Lower leg skin (tissue), 4 donors: Measurements from ENCODE around the gene TCEAL7. TPM values are rescaled to one million over a fixed set of nuclear protein-coding genes. Genes with fewer than 3 reads are reported as not detected.
"Not testable (repeated sequence)": the region's sequence is repeated elsewhere in the genome, so short reads cannot be mapped to it uniquely, and the experiment has no call there.

Source experiments
- DNase-seq, 2 donors: peaks; one replicate each; pipeline ENCODE4 v3.0.0-alpha.2; 2019; ENCODE audit warnings: low spot score in 2 of 2
- H3K4me3 ChIP-seq: fragments of 200-600 bp; sonication (generic); 2 replicates; pipeline ENCODE4 v1.5.1; 2017; ENCODE audit warnings: mild to moderate bottlenecking, low read depth; ENCODE audit not compliant: poor library complexity, severe bottlenecking
- POLR2A ChIP-seq, 2 donors: fragments of 450-650 bp; IDR thresholded peaks; one replicate each; pipeline ENCODE4 v1.6.1; 2016 to 2017; ENCODE audit warnings: antibody characterized with exemption in 2 of 2, mild to moderate bottlenecking in 1 of 2, moderate library complexity in 1 of 2
- WGBS, 2 donors: methylation state at CpG; one replicate each; pipeline ENCODE4 v1.1.5; 2018; 5-methylcytosine and 5-hydroxymethylcytosine counted together
- intact Hi-C: fragments of 100-400 bp; cut with DNase I; formaldehyde crosslinking; loops from one replicate; pipeline ENCODE4 v1.15.0; 2023; ENCODE audit warnings: low total_unique reads
- total RNA-seq, 4 donors: library from RNA; depleted of rRNA; stranded (reverse); fragments of >200 nt; gene quantifications; one replicate each; pipeline ENCODE4 v1.1.0, GENCODE V29; 2016
- TF ChIP-seq, protein P1 (sequence below), 3 donors: fragments of 450-650 bp; IDR thresholded peaks; one replicate each; pipeline ENCODE4 v1.5.1; 2016; ENCODE audit warnings: antibody characterized with exemption in 3 of 3, mild to moderate bottlenecking in 3 of 3, moderate library complexity in 2 of 3

TCEAL7 gene, protein sequence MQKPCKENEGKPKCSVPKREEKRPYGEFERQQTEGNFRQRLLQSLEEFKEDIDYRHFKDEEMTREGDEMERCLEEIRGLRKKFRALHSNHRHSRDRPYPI
- 1 to 10 TPM in 3 of 4 donors, not detected in 1; 1.8 to 4.0 (median 2.4) TPM for total RNA-seq

DNA sequence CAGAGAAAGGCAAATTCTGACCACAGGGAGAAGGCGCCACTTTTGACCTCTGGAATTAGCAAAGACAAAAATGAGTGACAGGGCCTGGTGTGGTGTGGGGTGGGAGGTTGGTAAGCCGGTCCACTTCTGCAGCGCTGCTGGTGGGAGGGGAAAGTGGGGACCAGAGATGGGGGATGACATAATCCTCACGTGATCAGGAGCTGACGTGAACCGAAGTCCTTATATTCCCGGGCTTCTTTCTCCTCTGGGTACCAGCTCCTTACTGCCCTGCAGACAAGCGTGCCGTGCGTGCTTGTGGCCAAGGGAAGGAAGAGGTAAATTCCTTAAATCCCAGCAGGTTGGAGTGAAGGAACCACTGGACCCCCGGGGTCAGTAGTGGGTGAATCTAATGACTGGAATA is at the start of gene TCEAL7:
Gene TCEAL7 (plus strand): TSS at position 249 of the 400 bp plus-strand sequence. CDS start 1,165 bp downstream, outside the sequence.
- 34 to 75% methylated on average over 10 to 11 of the region's 11 CpGs for WGBS, 2 donors
- intact Hi-C loops = no loop called here
- H3K4me3 ChIP-seq = no peak within 1 kb of the TSS
- DNase-seq = no peak
- TF ChIP-seq, protein P1, sequence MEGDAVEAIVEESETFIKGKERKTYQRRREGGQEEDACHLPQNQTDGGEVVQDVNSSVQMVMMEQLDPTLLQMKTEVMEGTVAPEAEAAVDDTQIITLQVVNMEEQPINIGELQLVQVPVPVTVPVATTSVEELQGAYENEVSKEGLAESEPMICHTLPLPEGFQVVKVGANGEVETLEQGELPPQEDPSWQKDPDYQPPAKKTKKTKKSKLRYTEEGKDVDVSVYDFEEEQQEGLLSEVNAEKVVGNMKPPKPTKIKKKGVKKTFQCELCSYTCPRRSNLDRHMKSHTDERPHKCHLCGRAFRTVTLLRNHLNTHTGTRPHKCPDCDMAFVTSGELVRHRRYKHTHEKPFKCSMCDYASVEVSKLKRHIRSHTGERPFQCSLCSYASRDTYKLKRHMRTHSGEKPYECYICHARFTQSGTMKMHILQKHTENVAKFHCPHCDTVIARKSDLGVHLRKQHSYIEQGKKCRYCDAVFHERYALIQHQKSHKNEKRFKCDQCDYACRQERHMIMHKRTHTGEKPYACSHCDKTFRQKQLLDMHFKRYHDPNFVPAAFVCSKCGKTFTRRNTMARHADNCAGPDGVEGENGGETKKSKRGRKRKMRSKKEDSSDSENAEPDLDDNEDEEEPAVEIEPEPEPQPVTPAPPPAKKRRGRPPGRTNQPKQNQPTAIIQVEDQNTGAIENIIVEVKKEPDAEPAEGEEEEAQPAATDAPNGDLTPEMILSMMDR (IDR thresholded peaks at IDR 0.05) = no peak
- no peak for TF ChIP-seq POLR2A (IDR thresholded peaks at IDR 0.05)

DNA sequence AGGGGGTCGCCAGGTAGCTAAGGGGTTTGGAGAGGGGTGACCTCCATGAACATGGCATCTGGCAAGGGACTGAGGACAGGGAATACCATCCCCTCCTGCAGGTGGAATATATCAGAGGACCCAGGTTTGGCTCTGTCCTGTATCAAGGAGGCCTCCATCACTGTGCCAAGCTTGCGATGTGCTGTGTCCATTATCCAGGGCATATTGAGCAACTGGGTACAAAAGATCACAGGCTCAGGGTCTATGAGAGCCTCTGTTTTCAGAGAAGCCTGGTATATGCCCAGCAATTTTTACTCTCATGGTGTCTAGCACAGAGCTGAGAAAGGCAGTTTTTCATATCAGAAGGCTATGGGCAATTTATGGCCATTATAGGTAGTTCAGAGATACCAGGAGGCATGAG is 36.9 kb upstream of the TCEAL7 start:
- DNase-seq = no peak
- 78 to 100% methylated on average over 2 of the region's 2 CpGs for WGBS, 2 donors
- no peak overlapping the region for H3K4me3 ChIP-seq
- intact Hi-C loops = no loop called here
- TF ChIP-seq POLR2A (IDR thresholded peaks at IDR 0.05) = no peak
- TF ChIP-seq, protein P1 (IDR thresholded peaks at IDR 0.05) = no peak

DNA sequence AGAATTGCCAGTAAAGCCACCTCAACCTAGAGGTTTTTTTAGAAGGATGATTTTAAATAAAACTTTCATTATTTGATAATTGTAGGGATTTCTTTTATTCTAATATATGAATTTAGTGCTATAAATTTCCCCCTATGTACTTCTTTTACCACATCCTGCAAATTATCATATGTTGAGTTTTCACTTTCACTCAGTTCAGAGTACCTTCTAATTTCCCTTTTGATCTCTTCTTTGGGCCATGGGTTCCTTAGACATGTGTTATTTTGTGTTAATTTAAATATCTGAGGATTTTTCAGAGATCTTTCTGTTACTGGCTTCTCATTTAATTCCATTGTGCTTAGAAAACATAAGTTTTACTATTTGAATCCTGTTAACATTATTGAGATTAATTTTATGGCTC is 25.3 kb upstream of the TCEAL7 start:
- TF ChIP-seq POLR2A (IDR thresholded peaks at IDR 0.05) = no peak
- TF ChIP-seq, protein P1 (IDR thresholded peaks at IDR 0.05) = no peak
- intact Hi-C loops = no loop called here
- no peak overlapping the region for H3K4me3 ChIP-seq

DNA sequence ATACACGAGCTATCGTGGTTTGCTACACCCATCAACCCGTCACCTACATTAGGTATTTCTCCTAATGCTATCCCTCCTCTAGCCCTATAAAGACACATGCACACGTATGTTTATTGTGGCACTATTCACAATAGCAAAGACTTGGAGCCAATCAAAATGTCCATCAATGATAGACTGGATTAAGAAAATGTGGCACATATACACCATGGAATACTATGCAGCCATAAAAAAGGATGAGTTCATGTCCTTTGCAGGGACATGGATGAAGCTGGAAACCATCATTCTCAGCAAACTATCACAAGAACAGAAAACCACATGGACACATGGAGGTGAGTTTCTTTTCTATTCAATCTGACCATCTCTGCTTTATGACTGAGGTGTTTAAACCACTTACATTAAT is 24.4 kb upstream of the TCEAL7 start:
- intact Hi-C loops, DNase-seq: not testable (repeated sequence)
- WGBS, 2 donors = 87 to 96% methylated on average over 4 of the region's 4 CpGs

More for the DNA sequence above, 25.3 kb upstream of the TCEAL7 start:
- DNase-seq = no peak

DNA sequence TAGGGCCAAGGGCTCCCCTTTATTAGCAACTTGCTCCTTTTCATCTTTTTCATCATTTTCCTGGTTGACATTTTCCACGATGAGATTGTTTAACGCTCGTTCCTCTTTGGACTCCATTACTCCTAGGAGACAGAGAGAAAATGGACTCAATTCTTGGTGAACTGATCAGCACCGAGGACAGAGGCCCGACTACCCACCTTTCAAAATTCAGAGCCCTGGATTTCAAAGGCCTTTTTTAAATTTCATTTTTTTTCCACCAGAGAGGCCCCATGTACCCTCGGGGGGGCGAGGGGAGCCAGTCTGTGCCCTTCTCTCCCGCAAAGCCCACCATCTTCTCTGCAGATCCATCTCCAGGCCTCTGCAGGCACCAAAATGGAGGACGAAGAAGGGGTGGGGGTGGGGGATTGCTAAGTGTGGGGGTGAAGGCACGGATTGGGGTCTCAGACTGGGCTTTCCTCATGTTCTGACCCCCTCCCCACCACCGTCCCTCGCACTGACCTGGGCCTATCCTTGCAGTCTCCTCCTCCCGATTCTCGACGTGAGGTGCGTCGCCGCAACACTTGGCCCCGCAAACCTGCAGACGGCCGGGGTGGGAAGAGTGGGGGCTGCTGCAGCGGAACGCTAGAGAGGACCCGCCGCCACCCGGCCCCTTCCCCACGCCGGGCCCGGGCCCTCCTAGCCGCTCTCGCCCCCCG is 20.0 kb upstream of the TCEAL7 start:
- intact Hi-C loops = no loop called here

More for the DNA sequence above, 24.4 kb upstream of the TCEAL7 start:
- H3K4me3 ChIP-seq = not testable (repeated sequence)

More for the DNA sequence above, 20.0 kb upstream of the TCEAL7 start:
- WGBS, 2 donors = 31 to 55% methylated on average over 16 to 32 of the region's 32 CpGs
- peak overlapping the region; percentile 40 for H3K4me3 ChIP-seq
- TF ChIP-seq, protein P1 (IDR thresholded peaks at IDR 0.05) = no peak
- no peak for TF ChIP-seq POLR2A (IDR thresholded peaks at IDR 0.05)
- DNase-seq = no peak
